K562 (cell line): ENCODE measurements around the gene SLC25A10. TPM values are rescaled to one million over a fixed set of nuclear protein-coding genes. Genes with fewer than 3 reads are reported as not detected.

ENCODE experiments used
- ATAC-seq: fragments of 200-7000 bp; cut with Tn5 transposase; 3 replicates; pipeline ENCODE4 v1.9.1; 2020; ENCODE audit warnings: moderate library complexity
- BruUV-seq: library from RNA; stranded (reverse); fragments of 400-500 nt; replicated peaks from 2 replicates; lab custom pipeline; 2021; lab: Mats Ljungman, UMichigan
- CTCF ChIA-PET: fragments of 300-600 bp; formaldehyde crosslinking; extraction: SDS; loops from one replicate; lab custom pipeline; 2021; ENCODE audit warnings: low intra/inter-chr PET ratio; lab: Yijun Ruan, JAX
- POLR2A ChIA-PET: fragments of 300-600, 350-650 bp; sonication (Branson Sonifier 250); formaldehyde crosslinking; extraction: SDS; loops from one replicate; lab custom pipeline; 2021; ENCODE audit warnings: antibody characterized with exemption, inconsistent platforms; lab: Yijun Ruan, JAX
- DNase-seq, 4 experiments: peaks; one replicate each; pipeline versions ENCODE4 v3.0.0 to v3.0.0-alpha.2; 2011 to 2018; ENCODE audit warnings: low spot score in 3 of 4, mixed read lengths in 3 of 4; ENCODE audit errors: extremely low read depth in 1 of 4
- FAIRE-seq: peaks from 2 replicates; lab custom pipeline; 2011; peaks lifted over from hg19 to GRCh38; lab: Jason Lieb, UNC
- H2AFZ ChIP-seq: 2 replicates; pipeline ENCODE4 v1.6.0; 2011; ENCODE audit warnings: low read depth, low read length, control low read depth, inconsistent platforms
- H3K27ac ChIP-seq: fragments of 200-600 bp; 3 replicates; pipeline ENCODE4 v1.8.0; 2011; ENCODE audit warnings: low read depth, mild to moderate bottlenecking, control low read depth, inconsistent platforms, low read length, moderate library complexity, mixed read lengths; ENCODE audit errors: extremely low read depth
- H3K27me3 ChIP-seq, 2 experiments: fragments of 300-600 bp in 1 of 2; 2 replicates in 1 of 2; 3 replicates in 1 of 2; pipeline versions ENCODE4 v1.6.0 to v1.8.0; 2011; ENCODE audit warnings: inconsistent platforms in 2 of 2, low read length in 2 of 2, mild to moderate bottlenecking in 1 of 2, mixed read lengths in 1 of 2, moderate library complexity in 1 of 2; ENCODE audit not compliant: control insufficient read depth in 2 of 2, insufficient read depth in 2 of 2
- H3K36me3 ChIP-seq: fragments of 300-600 bp; 3 replicates; pipeline ENCODE4 v1.8.0; 2011; ENCODE audit warnings: mild to moderate bottlenecking, low read length, inconsistent platforms; ENCODE audit not compliant: control insufficient read depth, insufficient read depth
- H3K4me1 ChIP-seq, 2 experiments: fragments of 200-600 bp in 1 of 2; replicated peaks in 1 of 2; 2 replicates in 1 of 2; 3 replicates in 1 of 2; pipeline versions ENCODE4 v1.5.1 to v1.8.0; 2011; ENCODE audit warnings: inconsistent platforms in 2 of 2, low read length in 2 of 2, mild to moderate bottlenecking in 1 of 2, mixed read lengths in 1 of 2, moderate library complexity in 1 of 2; ENCODE audit not compliant: control insufficient read depth in 2 of 2, insufficient read depth in 2 of 2
- H3K4me2 ChIP-seq: 2 replicates; pipeline ENCODE4 v1.6.1; 2011; ENCODE audit warnings: low read length, control low read depth, inconsistent platforms, mixed read lengths; ENCODE audit not compliant: insufficient read depth
- H3K4me3 ChIP-seq: fragments of 200-600 bp; sonication (generic), shearing (Covaris generic); 2 replicates; pipeline ENCODE4 v1.5.1; 2016; ENCODE audit warnings: control low read depth, inconsistent platforms
- H3K79me2 ChIP-seq: fragments of 200-600 bp; 3 replicates; pipeline ENCODE4 v1.8.0; 2011; ENCODE audit warnings: low read length, inconsistent platforms; ENCODE audit not compliant: control insufficient read depth, insufficient read depth
- H3K9ac ChIP-seq, 2 experiments: 2 replicates each; pipeline versions ENCODE4 v1.6.0 to v1.6.1; 2011; ENCODE audit warnings: low read depth in 2 of 2, low read length in 2 of 2, control low read depth in 1 of 2, inconsistent platforms in 1 of 2, mild to moderate bottlenecking in 1 of 2, mixed read lengths in 1 of 2; ENCODE audit not compliant: insufficient read depth in 1 of 2
- H3K9me1 ChIP-seq: one replicate; pipeline ENCODE4 v1.6.0; 2011; ENCODE audit warnings: inconsistent platforms, mild to moderate bottlenecking, low read length, moderate library complexity; ENCODE audit not compliant: control insufficient read depth, insufficient read depth
- H3K9me3 ChIP-seq: replicated peaks from 2 replicates; pipeline ENCODE4 v1.5.1; 2011; ENCODE audit warnings: low read depth, low read length, inconsistent platforms; ENCODE audit not compliant: control insufficient read depth, insufficient read depth
- H4K20me1 ChIP-seq: replicated peaks from 2 replicates; pipeline ENCODE4 v1.6.1; 2011; ENCODE audit warnings: low read length, inconsistent platforms, mixed read lengths; ENCODE audit not compliant: control insufficient read depth, insufficient read depth
- ATF3 ChIP-seq, 2 experiments: fragments of 450-650 bp in 1 of 2; sonication (generic) in 1 of 2; formaldehyde crosslinking in 1 of 2; IDR thresholded peaks in 1 of 2; conservative IDR thresholded peaks in 1 of 2; 2 replicates each; pipeline versions ENCODE4 v1.6.1 to v1.8.1; 2016 to 2023; ENCODE audit warnings: mild to moderate bottlenecking in 2 of 2, moderate library complexity in 2 of 2, inconsistent platforms in 1 of 2, missing genetic modification reagents in 1 of 2
- CHAMP1 ChIP-seq: fragments of 450-650 bp; IDR thresholded peaks from 2 replicates; pipeline ENCODE4 v1.6.1; 2016; ENCODE audit warnings: mild to moderate bottlenecking
- DACH1 ChIP-seq: fragments of 450-650 bp; IDR thresholded peaks from 2 replicates; pipeline ENCODE4 v1.6.1; 2018; ENCODE audit not compliant: partially characterized antibody
- KDM5B ChIP-seq: fragments of 200-600 bp; sonication (generic); IDR thresholded peaks from 2 replicates; pipeline ENCODE4 v1.6.1; 2012; ENCODE audit warnings: low read depth, mild to moderate bottlenecking, moderate library complexity, low read length, control low read depth, inconsistent platforms; ENCODE audit not compliant: insufficient replicate concordance
- MTA3 ChIP-seq: fragments of 450-650 bp; formaldehyde crosslinking; IDR thresholded peaks from 2 replicates; pipeline ENCODE4 v1.6.1; 2017; ENCODE audit warnings: mild to moderate bottlenecking, borderline replicate concordance
- NCOR1 ChIP-seq: fragments of 450-650 bp; IDR thresholded peaks from 2 replicates; pipeline ENCODE4 v1.6.1; 2016; ENCODE audit warnings: mild to moderate bottlenecking, moderate library complexity
- NR2C2 ChIP-seq, 2 experiments: fragments of 200-800 bp in 1 of 2; sonication (Bioruptor generic) in 1 of 2; sonication (generic) in 1 of 2; formaldehyde crosslinking in 1 of 2; IDR thresholded peaks; 2 replicates each; pipeline versions ENCODE4 v1.6.1 to v1.8.0; 2016 to 2022; ENCODE audit warnings: mild to moderate bottlenecking in 1 of 2, missing compliant biosample characterization in 1 of 2, missing genetic modification characterization in 1 of 2, missing genetic modification reagents in 1 of 2
- POLR2G ChIP-seq: fragments of 200-400 bp; formaldehyde crosslinking; IDR thresholded peaks from 2 replicates; pipeline ENCODE4 v1.6.1; 2017; ENCODE audit warnings: low read depth, mild to moderate bottlenecking, antibody characterized with exemption, low read length, moderate library complexity
- POLR3G ChIP-seq: IDR thresholded peaks from 2 replicates; pipeline ENCODE4 v1.6.1; 2011; ENCODE audit not compliant: insufficient read length, insufficient replicate concordance; ENCODE audit errors: extremely low read depth
- ZNF263 ChIP-seq: sonication (generic); formaldehyde crosslinking; IDR thresholded peaks from 2 replicates; pipeline ENCODE4 v1.8.0; 2022; ENCODE audit warnings: mild to moderate bottlenecking, missing genetic modification reagents, borderline replicate concordance
- ZNF395 ChIP-seq: fragments of 200-800 bp; sonication (Bioruptor generic); IDR thresholded peaks from 2 replicates; pipeline ENCODE4 v1.6.1; 2017; ENCODE audit warnings: missing genetic modification characterization, missing compliant biosample characterization
- ZNF436 ChIP-seq: fragments of 250-450, 450-650 bp; sonication (Bioruptor Pico); formaldehyde crosslinking; IDR thresholded peaks from 2 replicates; pipeline ENCODE4 v1.7.0; 2020; ENCODE audit warnings: mild to moderate bottlenecking
- ZNF586 ChIP-seq: fragments of 450-650 bp; formaldehyde crosslinking; conservative IDR thresholded peaks from 2 replicates; pipeline ENCODE4 v1.4.0; 2020; ENCODE audit warnings: mild to moderate bottlenecking, moderate library complexity
- ZNF699 ChIP-seq: fragments of 250-450 bp; sonication (Bioruptor Pico); IDR thresholded peaks from 2 replicates; pipeline ENCODE4 v1.8.0; 2021; ENCODE audit warnings: mild to moderate bottlenecking, moderate library complexity; ENCODE audit not compliant: insufficient replicate concordance
- WGBS: fragments of 100-300 bp; shearing (Covaris generic); methylation state at CpG from one replicate; pipeline ENCODE4 v1.1.6; 2016; ENCODE audit warnings: low coverage, mixed read lengths; ENCODE audit not compliant: insufficient coverage; ENCODE audit errors: missing lambda C conversion rate; 5-methylcytosine and 5-hydroxymethylcytosine counted together
- in situ Hi-C: fragments of 300-500 bp; cut with MboI; formaldehyde crosslinking; loops from 4 replicates; pipeline ENCODE4 v1.15.0; 2018; ENCODE audit warnings: inconsistent platforms, mixed read lengths
- intact Hi-C: fragments of 100-400 bp; cut with micrococcal nuclease; formaldehyde crosslinking; loops from 2 replicates; pipeline ENCODE4 v1.14.2; 2022
- polyA plus RNA-seq, 8 experiments: library from polyadenylated mRNA; depleted of rRNA in 4 of 8; stranded (reverse) in 5 of 8; unstranded in 3 of 8; fragments of >200 nt; fragmentation: Nextera tagmentation in 2 of 8; fragmentation: Illumina TruSeq in 1 of 8; extraction: Ambion mirVana in 2 of 8; extraction: Trizol in 1 of 8; gene quantifications; 2 replicates each; pipeline versions ENCODE4 v1.2.1 to v1.2.3, GENCODE V29; 2011 to 2014; ENCODE audit warnings: inconsistent platforms in 1 of 8, missing spikeins in 1 of 8
- total RNA-seq, 7 experiments: library from RNA; depleted of rRNA in 6 of 7; stranded (reverse); fragments of >200 nt in 6 of 7; fragmentation: Illumina TruSeq in 2 of 7; extraction: Trizol in 2 of 7; gene quantifications; 2 replicates each; pipeline versions ENCODE4 v1.2.1 to v1.2.3, GENCODE V29; 2011 to 2021; ENCODE audit warnings: low replicate concordance in 1 of 7

Gene SLC25A10
- total and polyA plus RNA-seq, 9 of the 15 experiments (the other 6 are each of a cell fraction or from before 2014, with no cell fraction given) = 0.10 to 85.6 (median 34.3) TPM

GRCh38 chr17:81700353-81701287 lies 11.5 kb upstream of the SLC25A10 start:
- intact Hi-C loops (loop anchor here (5.0 kb wide), 1 partner anchor 33 kb away; the partner anchor contains the start of genes CCDC137 and OXLD1), in situ Hi-C loops (no loop called here)
- Histone ChIP-seq H3K36me3 (peaks cover 80% of the 10 kb centered on the region), H3K79me2 (peaks cover 52% of the 10 kb centered on the region), H3K9me1 (no peaks in the 10 kb centered on the region), H3K9me3 (no peaks in the 10 kb centered on the region), H4K20me1 (peaks cover 14% of the 10 kb centered on the region), H3K4me1 (peaks cover 14 to 50% of the 10 kb centered on the region in 2 experiments; a peak in 4 of 5 replicates), H2AFZ (no peak overlapping the region), H3K27me3 (no peaks in the 10 kb centered on the region), H3K4me3 (peak overlapping the region; percentile 99), H3K9ac (peak overlapping the region in 1 of 2 experiments; percentile 100; a peak in 3 of 4 replicates), H3K27ac (peak overlapping the region; percentile 90; the same call in 2 of the 3 replicates), H3K4me2 (peak overlapping the region; percentile 95)
- no TSS peak for BruUV-seq
- ChIA-PET POLR2A (interaction anchor here (0.6 to 3.8 kb wide), 6 partner anchors 9 to 130 kb away, joined by 3 to 41 read pairs (median 8); partner anchors contain the start of genes ARL16 and HGS), CTCF (interaction anchor here (1.0 kb wide), 1 partner anchor 448 kb away, joined by 3 read pairs; no protein-coding TSS in a partner anchor)
- FAIRE-seq (no peak), DNase-seq (no peak), ATAC-seq (no peak)
- WGBS = 95% methylated on average over 8 of the region's 25 CpGs
- TF ChIP-seq ZNF263 (CRISPR knock-in tag) (peak; percentile 16; the same call in 1 of the 2 replicates), KDM5B (peak; percentile 1), NCOR1 (no peak), CHAMP1 (no peak), ZNF395 (CRISPR knock-in tag) (no peak), DACH1 (no peak), POLR2G (peak; percentile 65; the same call in 1 of the 2 replicates), MTA3 (no peak), ZNF699 (CRISPR knock-in tag) (no peak), POLR3G (no peak), ZNF586 (CRISPR knock-in tag) (no peak), ZNF436 (no peak), NR2C2 (CRISPR knock-in tag; IDR thresholded peaks at IDR 0.05) (no peak), NR2C2 (tag; IDR thresholded peaks at IDR 0.05) (no peak), ATF3 (IDR thresholded peaks at IDR 0.05) (no peak), ATF3 (CRISPR knock-in tag; conservative IDR thresholded peaks at IDR 0.05) (no peak)
